ENCODE data around the gene NEK7. TPM values are rescaled to one million over a fixed set of nuclear protein-coding genes. Genes with fewer than 3 reads are reported as not detected.

Gene NEK7
- total RNA-seq, 2 donors from 2014 or later, result 168 to 228 TPM

- Histone ChIP-seq H3K4me3 (no peak overlapping the region), H3K27me3 (no peaks in the 10 kb centered on the region), H3K27ac (no peak overlapping the region), H3K4me1 (peaks cover 0 to 97% of the 10 kb centered on the region in 2 donors), H3K36me3 (no peaks in the 10 kb centered on the region), H3K9me3 (no peaks in the 10 kb centered on the region)
- TF ChIP-seq CTCF (IDR thresholded peaks at IDR 0.05), result no peak
- DNase-seq (ENCODE audit: low spot score), result no peak
Measured at GRCh38 chr1:198173832-198174231, 17.0 kb downstream of the NEK7 start.

GRCh38 chr1:198174297-198174696, 17.5 kb downstream of the NEK7 start:
- Histone ChIP-seq H3K4me1 (peaks cover 0 to 97% of the 10 kb centered on the region in 2 donors), H3K27ac (no peak overlapping the region), H3K36me3 (no peaks in the 10 kb centered on the region), H3K27me3 (no peaks in the 10 kb centered on the region), H3K4me3 (no peak overlapping the region), H3K9me3 (no peaks in the 10 kb centered on the region)
- DNase-seq (ENCODE audit: low spot score), result no peak
- no peak for TF ChIP-seq CTCF (IDR thresholded peaks at IDR 0.05)

- H3K9me3 ChIP-seq, result no peaks in the 10 kb centered on the region
- no peaks in the 10 kb centered on the region for H3K27me3 ChIP-seq
- peaks cover 0 to 97% of the 10 kb centered on the region in 2 donors for H3K4me1 ChIP-seq
- no peaks in the 10 kb centered on the region for H3K36me3 ChIP-seq
- TF ChIP-seq CTCF (IDR thresholded peaks at IDR 0.05), result no peak
- H3K4me3 ChIP-seq, result no peak overlapping the region
- H3K27ac ChIP-seq, result peak overlapping the region in 1 of 2 donors; percentile 2
- DNase-seq (ENCODE audit: low spot score), result no peak
Measured at GRCh38 chr1:198175423-198176170, 18.8 kb downstream of the NEK7 start.

GRCh38 chr1:198176179-198176578, 19.4 kb downstream of the NEK7 start:
- Histone ChIP-seq H3K9me3 (no peaks in the 10 kb centered on the region), H3K27me3 (no peaks in the 10 kb centered on the region), H3K36me3 (no peaks in the 10 kb centered on the region), H3K27ac (peak overlapping the region in 1 of 2 donors; percentile 2), H3K4me3 (no peak overlapping the region), H3K4me1 (peaks cover 0 to 92% of the 10 kb centered on the region in 2 donors)
- no peak for DNase-seq (ENCODE audit: low spot score)
- no peak for TF ChIP-seq CTCF (IDR thresholded peaks at IDR 0.05)

- Histone ChIP-seq H3K9me3 (no peaks in the 10 kb centered on the region), H3K27me3 (no peaks in the 10 kb centered on the region), H3K27ac (no peak overlapping the region), H3K4me3 (no peak overlapping the region), H3K36me3 (no peaks in the 10 kb centered on the region), H3K4me1 (peaks cover 0 to 78% of the 10 kb centered on the region in 2 donors)
- no peak for TF ChIP-seq CTCF (IDR thresholded peaks at IDR 0.05)
- no peak for DNase-seq (ENCODE audit: low spot score)
Measured at GRCh38 chr1:198177546-198177945, 20.7 kb downstream of the NEK7 start.

GRCh38 chr1:198178615-198179014, 21.8 kb downstream of the NEK7 start:
- H3K4me3 ChIP-seq, result no peak overlapping the region
- no peak for DNase-seq (ENCODE audit: low spot score)
- TF ChIP-seq CTCF (IDR thresholded peaks at IDR 0.05), result no peak
- no peak overlapping the region for H3K27ac ChIP-seq
- H3K4me1 ChIP-seq, result peaks cover 0 to 70% of the 10 kb centered on the region in 2 donors
- H3K36me3 ChIP-seq, result no peaks in the 10 kb centered on the region
- H3K9me3 ChIP-seq, result no peaks in the 10 kb centered on the region
- H3K27me3 ChIP-seq, result no peaks in the 10 kb centered on the region

Measured in right atrium auricular region (tissue), 2 donors.